GM12878 (cell line): ENCODE results near the gene SEPTIN10. TPM values are rescaled to one million over a fixed set of nuclear protein-coding genes. Genes with fewer than 3 reads are reported as not detected.
A peak's percentile ranks its signal among the peaks of the same experiment; 100 is the strongest.

Source experiments
- ATAC-seq: fragments of 200-7000 bp; cut with Tn5 transposase; 3 replicates; pipeline ENCODE4 v1.9.1; 2020; ENCODE audit warnings: mild to moderate bottlenecking, moderate library complexity
- BruUV-seq: library from RNA; stranded (reverse); fragments of 400-500 nt; replicated peaks from 2 replicates; lab custom pipeline; 2021; lab: Mats Ljungman, UMichigan
- CTCF ChIA-PET: fragments of 300-600 bp; sonication (Branson Sonifier 250); formaldehyde crosslinking; extraction: SDS; loops from one replicate; lab custom pipeline; 2021; ENCODE audit warnings: inconsistent platforms; lab: Yijun Ruan, JAX
- POLR2A ChIA-PET: fragments of 350-600 bp; formaldehyde crosslinking; extraction: SDS; loops from one replicate; lab custom pipeline; 2021; ENCODE audit warnings: inconsistent platforms; lab: Charles Lee
- RAD21 ChIA-PET: fragments of 300-600 bp; sonication (Branson Sonifier 250); formaldehyde crosslinking; loops from one replicate; lab custom pipeline; 2023; ENCODE audit warnings: antibody characterized with exemption; ENCODE audit not compliant: unreplicated experiment; lab: Charles Lee
- SMC1A ChIA-PET: fragments of 300-600 bp; sonication (Branson Sonifier 250); formaldehyde crosslinking; loops from one replicate; lab custom pipeline; 2023; ENCODE audit not compliant: unreplicated experiment, uncharacterized antibody; lab: Charles Lee
- DNase-seq: peaks from one replicate; pipeline ENCODE4 v3.0.0-alpha.2; 2011; ENCODE audit warnings: low read depth, low spot score
- FAIRE-seq: peaks from 3 replicates; lab custom pipeline; 2011; peaks lifted over from hg19 to GRCh38; lab: Jason Lieb, UNC
- H2AFZ ChIP-seq: 2 replicates; pipeline ENCODE4 v1.6.0; 2011; ENCODE audit warnings: low read depth, low read length, control low read depth; ENCODE audit not compliant: control insufficient read depth
- H3K27ac ChIP-seq: 2 replicates; pipeline ENCODE4 v1.5.1; 2011; ENCODE audit warnings: control low read depth; ENCODE audit not compliant: control insufficient read depth, insufficient read depth
- H3K27me3 ChIP-seq, 2 experiments: replicated peaks in 1 of 2; 2 replicates each; pipeline versions ENCODE4 v1.6.0 to v1.6.1; 2011; ENCODE audit warnings: low read length in 1 of 2; ENCODE audit not compliant: control insufficient read depth in 2 of 2, insufficient read depth in 2 of 2
- H3K36me3 ChIP-seq, 2 experiments: 2 replicates each; pipeline ENCODE4 v1.5.1; 2011; ENCODE audit warnings: low read length in 1 of 2; ENCODE audit not compliant: control insufficient read depth in 2 of 2, insufficient read depth in 2 of 2
- H3K4me1 ChIP-seq: 2 replicates; pipeline ENCODE4 v1.6.1; 2011; ENCODE audit warnings: mild to moderate bottlenecking, low read length, moderate library complexity, mixed read lengths; ENCODE audit not compliant: control insufficient read depth, insufficient read depth
- H3K4me2 ChIP-seq: 2 replicates; pipeline ENCODE4 v1.6.0; 2011; ENCODE audit warnings: control low read depth; ENCODE audit not compliant: control insufficient read depth, insufficient read depth
- H3K4me3 ChIP-seq: fragments of 200-600 bp; sonication (generic); 2 replicates; pipeline ENCODE4 v1.5.1; 2016
- H3K79me2 ChIP-seq: 2 replicates; pipeline ENCODE4 v1.6.0; 2011; ENCODE audit warnings: low read length; ENCODE audit not compliant: control insufficient read depth, insufficient read depth
- H3K9ac ChIP-seq: 2 replicates; pipeline ENCODE4 v1.8.0; 2011; ENCODE audit warnings: low read length, control low read depth, mixed read lengths; ENCODE audit not compliant: control insufficient read depth, insufficient read depth
- H3K9me3 ChIP-seq: replicated peaks from 3 replicates; pipeline ENCODE4 v1.5.1; 2011; ENCODE audit warnings: mild to moderate bottlenecking, low read length; ENCODE audit not compliant: control insufficient read depth, insufficient read depth
- H4K20me1 ChIP-seq: 2 replicates; pipeline ENCODE4 v1.6.0; 2011; ENCODE audit not compliant: control insufficient read depth, insufficient read depth
- BACH1 ChIP-seq: fragments of 450-650 bp; IDR thresholded peaks from 2 replicates; pipeline ENCODE4 v1.6.1; 2017; ENCODE audit warnings: mild to moderate bottlenecking, borderline replicate concordance
- KAT2A ChIP-seq: conservative IDR thresholded peaks from 2 replicates; pipeline ENCODE4 v1.6.1; 2011; ENCODE audit warnings: low read depth, low read length; ENCODE audit not compliant: control insufficient read depth
- NR2F1 ChIP-seq: fragments of 450-650 bp; conservative IDR thresholded peaks from 2 replicates; pipeline ENCODE4 v1.6.1; 2017; ENCODE audit warnings: mild to moderate bottlenecking
- POLR2AphosphoS5 ChIP-seq: IDR thresholded peaks from 2 replicates; pipeline ENCODE4 v1.6.1; 2011; ENCODE audit warnings: mild to moderate bottlenecking, low read length, inconsistent platforms
- RUNX3 ChIP-seq: IDR thresholded peaks from 2 replicates; pipeline ENCODE4 v1.6.1; 2012; ENCODE audit warnings: low read length, inconsistent platforms
- SP1 ChIP-seq: IDR thresholded peaks from one replicate; pipeline ENCODE4 v1.6.1; 2011; ENCODE audit warnings: low read depth, low read length
- SREBF1 ChIP-seq: IDR thresholded peaks from 2 replicates; pipeline ENCODE4 v1.6.1; 2012; ENCODE audit warnings: mild to moderate bottlenecking, low read length
- TCF12 ChIP-seq: IDR thresholded peaks from 2 replicates; pipeline ENCODE4 v1.6.1; 2011; ENCODE audit warnings: low read depth, mild to moderate bottlenecking, low read length
- ZSCAN29 ChIP-seq: fragments of 450-650 bp; IDR thresholded peaks from 2 replicates; pipeline ENCODE4 v1.6.1; 2017; ENCODE audit warnings: mild to moderate bottlenecking, moderate library complexity
- WGBS: methylation state at CpG from one replicate; pipeline ENCODE4 v1.1.6; 2016; ENCODE audit warnings: low lambda C conversion rate; ENCODE audit not compliant: insufficient replicate concordance, insufficient coverage; ENCODE audit errors: missing lambda C conversion rate; 5-methylcytosine and 5-hydroxymethylcytosine counted together
- in situ Hi-C: fragments of 300-500 bp; cut with MboI; formaldehyde crosslinking; loops from 9 replicates; pipeline ENCODE4 v1.14.3; 2018; ENCODE audit warnings: mixed read lengths
- intact Hi-C: fragments of 100-400 bp; cut with micrococcal nuclease; formaldehyde crosslinking; loops from one replicate; pipeline ENCODE4 v1.14.2; 2022; ENCODE audit not compliant: unreplicated experiment
- polyA plus RNA-seq, 11 experiments: library from polyadenylated mRNA; depleted of rRNA in 4 of 11; unstranded in 6 of 11; stranded (reverse) in 5 of 11; fragments of >200 nt; fragmentation: Nextera tagmentation in 4 of 11; fragmentation: Illumina TruSeq in 1 of 11; extraction: Ambion mirVana in 4 of 11; extraction: Trizol in 1 of 11; gene quantifications; 1 replicate in 1 of 11; 2 replicates in 10 of 11; pipeline versions ENCODE4 v1.2.1 to v1.2.3, GENCODE V29; 2011 to 2016; ENCODE audit warnings: inconsistent platforms in 2 of 11, missing spikeins in 2 of 11, low read depth in 1 of 11
- total RNA-seq, 4 experiments: library from RNA; depleted of rRNA in 3 of 4; stranded (reverse); fragments of >200 nt in 3 of 4; fragmentation: Illumina TruSeq in 1 of 4; extraction: Trizol in 1 of 4; gene quantifications; 2 replicates each; pipeline versions ENCODE4 v1.2.1 to v1.2.3, GENCODE V29; 2013 to 2021
- TF ChIP-seq, protein P1 (sequence below): fragments of 450-650 bp; IDR thresholded peaks from 2 replicates; pipeline ENCODE4 v1.6.1; 2017; ENCODE audit warnings: mild to moderate bottlenecking

The SEPTIN10 gene
- total and polyA plus RNA-seq, 10 of the 15 experiments (the other 5 are each of a cell fraction or from before 2014, with no cell fraction given): 20.2 to 132 (median 62.7) TPM

DNA sequence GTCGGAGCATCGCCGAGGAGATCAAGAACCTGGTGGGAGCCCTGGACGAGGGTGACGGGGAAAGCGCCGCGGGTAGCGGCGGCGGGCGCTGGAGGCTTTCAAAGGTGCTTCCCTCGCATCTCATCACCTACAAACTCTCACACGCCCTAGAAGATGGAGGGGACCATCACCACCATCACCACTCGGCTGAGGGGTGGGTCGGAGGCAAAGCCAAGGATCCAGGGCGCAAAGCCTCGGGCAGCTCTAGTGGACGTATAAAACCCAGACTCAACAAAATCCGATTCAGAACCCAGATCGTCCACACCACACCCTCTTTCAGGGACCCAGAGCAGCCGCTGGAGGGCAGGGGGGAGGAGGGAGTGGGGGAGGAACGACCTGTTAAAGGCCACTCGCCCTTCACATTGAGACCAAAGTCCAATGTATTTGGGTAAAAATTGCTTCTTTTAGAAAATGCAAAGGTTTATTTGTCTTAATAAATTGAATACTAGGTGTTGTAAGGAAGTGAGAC lies 1.9 kb upstream of the SEPTIN10 start:
- FAIRE-seq (no peak), DNase-seq (no peak), ATAC-seq (no peak)
- WGBS: 57% methylated on average over 22 of the region's 24 CpGs
- ChIA-PET RAD21 (interaction anchor here (11.1 kb wide), 1 partner anchor 69 kb away, joined by 110 read pairs; no protein-coding TSS in a partner anchor), SMC1A (interaction anchor here (1.1 to 1.5 kb wide), 3 partner anchors 23 to 69 kb away, joined by 3 to 8 read pairs (median 4); no protein-coding TSS in a partner anchor), CTCF (interaction anchor here (1.1 to 1.7 kb wide), 3 partner anchors 29 to 69 kb away, joined by 3 to 4 read pairs (median 3); no protein-coding TSS in a partner anchor), POLR2A (no interaction called here)
- in situ Hi-C loops (no loop called here), intact Hi-C loops (no loop called here)
- H3K27ac ChIP-seq: no peak overlapping the region
- H3K4me3 ChIP-seq: no peak overlapping the region
- H3K4me2 ChIP-seq: peak overlapping the region; percentile 62
- no peaks in the 10 kb centered on the region for H3K27me3 ChIP-seq
- 0 out of 2 replicates have a peak, but pooled peaks cover 3% of the 10 kb centered on the region for H3K4me1 ChIP-seq
- BruUV-seq: no TSS peak
- no peak overlapping the region; the same call in 1 of the 2 replicates for H3K9ac ChIP-seq
- H4K20me1 ChIP-seq: no peaks in the 10 kb centered on the region
- peaks cover 26% of the 10 kb centered on the region for H3K79me2 ChIP-seq
- H3K9me3 ChIP-seq: peaks cover 3% of the 10 kb centered on the region; the same call in 2 of the 3 replicates
- TF ChIP-seq TCF12 (no peak), NR2F1 (no peak), KAT2A (no peak), SP1 (no peak), POLR2AphosphoS5 (no peak), SREBF1 (no peak), BACH1 (no peak), ZSCAN29 (peak; percentile 77; the same call in 1 of the 2 replicates), RUNX3 (no peak)
- TF ChIP-seq, protein P1, sequence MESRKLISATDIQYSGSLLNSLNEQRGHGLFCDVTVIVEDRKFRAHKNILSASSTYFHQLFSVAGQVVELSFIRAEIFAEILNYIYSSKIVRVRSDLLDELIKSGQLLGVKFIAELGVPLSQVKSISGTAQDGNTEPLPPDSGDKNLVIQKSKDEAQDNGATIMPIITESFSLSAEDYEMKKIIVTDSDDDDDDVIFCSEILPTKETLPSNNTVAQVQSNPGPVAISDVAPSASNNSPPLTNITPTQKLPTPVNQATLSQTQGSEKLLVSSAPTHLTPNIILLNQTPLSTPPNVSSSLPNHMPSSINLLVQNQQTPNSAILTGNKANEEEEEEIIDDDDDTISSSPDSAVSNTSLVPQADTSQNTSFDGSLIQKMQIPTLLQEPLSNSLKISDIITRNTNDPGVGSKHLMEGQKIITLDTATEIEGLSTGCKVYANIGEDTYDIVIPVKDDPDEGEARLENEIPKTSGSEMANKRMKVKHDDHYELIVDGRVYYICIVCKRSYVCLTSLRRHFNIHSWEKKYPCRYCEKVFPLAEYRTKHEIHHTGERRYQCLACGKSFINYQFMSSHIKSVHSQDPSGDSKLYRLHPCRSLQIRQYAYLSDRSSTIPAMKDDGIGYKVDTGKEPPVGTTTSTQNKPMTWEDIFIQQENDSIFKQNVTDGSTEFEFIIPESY: peak; percentile 84
- no peaks in the 10 kb centered on the region for H3K36me3 ChIP-seq
- H2AFZ ChIP-seq: no peak overlapping the region
